K562 treated with DMSO at 1 percent for 24 hours (cell line): Measurements from ENCODE around the gene PRPF4. TPM values are rescaled to one million over a fixed set of nuclear protein-coding genes. Genes with fewer than 3 reads are reported as not detected.

Experiments used
- total RNA-seq: library from RNA; unstranded; fragments of 300-600 nt; gene quantifications from 2 replicates; pipeline ENCODE4 v1.2.3, GENCODE V29; 2022; ENCODE audit warnings: low read depth; ENCODE audit not compliant: insufficient read depth

Gene PRPF4
- total RNA-seq = 21.7 and 23.2 TPM in 2 replicates

GRCh38 chr9:113275157-113276131 lies at the start of gene PRPF4, which contains the start of gene CDC26:
Gene PRPF4 (plus strand): TSS chr9:113275658. CDS start chr9:113275744, 86 bp downstream.
Gene CDC26 (minus strand): TSS chr9:113275572. CDS start chr9:113272507, 3,065 bp downstream.

DNA sequence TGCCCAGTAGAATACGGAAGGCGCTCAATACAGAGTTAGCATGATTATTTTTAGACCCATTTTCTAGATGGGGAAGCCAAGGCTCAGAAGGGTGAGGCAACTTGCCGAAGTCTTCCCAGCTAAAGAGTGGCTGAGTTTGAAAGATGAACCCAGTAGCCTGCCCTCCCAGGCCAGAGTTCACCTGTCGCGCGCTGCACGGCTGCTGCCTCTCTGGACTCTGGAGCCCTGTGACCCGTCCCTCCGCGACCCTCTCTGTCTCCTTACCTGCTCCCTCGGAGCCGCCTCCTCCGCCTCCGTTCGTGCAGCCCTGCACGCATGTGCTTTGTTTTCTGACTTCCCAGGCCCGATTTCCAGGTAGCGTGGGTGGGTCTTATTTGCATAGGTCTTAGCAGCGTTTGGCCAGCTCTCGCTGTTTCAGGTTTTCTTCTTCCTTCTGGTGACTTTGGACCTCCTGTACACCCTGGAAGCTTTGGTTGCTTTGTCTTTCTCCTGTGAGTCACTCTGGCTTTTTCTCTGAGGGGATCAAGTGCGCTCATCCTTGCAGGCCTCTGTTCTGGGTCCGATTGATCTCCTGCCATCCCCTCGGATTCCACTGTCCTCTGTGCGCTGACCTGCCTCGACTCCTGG lies 27.4 kb downstream of the PRPF4 start, which contains the start of gene RNF183:
Gene RNF183 (minus strand): TSS at position 585 of the 627 bp plus-strand sequence. CDS start 5,192 bp downstream, outside the sequence.

GRCh38 chr9:113340011-113340699 lies 64.7 kb downstream of the PRPF4 start, which contains the start of gene WDR31:
Gene WDR31 (minus strand): TSS chr9:113340275. CDS start chr9:113332022, 8,253 bp downstream.

Other genes starting within 250 kb of the PRPF4 start
- 0.17 and 0.43 TPM in 2 replicates for gene ZFP37, start 218.9 kb upstream of the PRPF4 start, total RNA-seq
- 4.0 and 4.8 TPM in 2 replicates for gene SLC31A2, start 124.7 kb upstream of the PRPF4 start, total RNA-seq
- gene FKBP15, start 54.4 kb upstream of the PRPF4 start, total RNA-seq = 14.3 and 17.2 TPM in 2 replicates
- gene SLC31A1, start 54.1 kb upstream of the PRPF4 start, total RNA-seq = 33.4 and 34.5 TPM in 2 replicates
- 19.5 and 24.3 TPM in 2 replicates for gene CDC26, start 86 bp upstream of the PRPF4 start, total RNA-seq
- gene RNF183, start 27.7 kb downstream of the PRPF4 start, total RNA-seq = 0.25 and 0.78 TPM in 2 replicates
- 5.6 and 6.3 TPM in 2 replicates for gene WDR31, start 64.6 kb downstream of the PRPF4 start, total RNA-seq
- 1.9 and 2.3 TPM in 2 replicates for gene BSPRY, start 73.9 kb downstream of the PRPF4 start, total RNA-seq
- 51.6 and 52.3 TPM in 2 replicates for gene HDHD3, start 101.3 kb downstream of the PRPF4 start, total RNA-seq
- gene ALAD, start 125.6 kb downstream of the PRPF4 start, total RNA-seq = 57.2 and 62.6 TPM in 2 replicates
- 55.0 and 62.5 TPM in 2 replicates for gene POLE3, start 135.0 kb downstream of the PRPF4 start, total RNA-seq
- gene C9orf43, start 135.1 kb downstream of the PRPF4 start, total RNA-seq = 0.13 TPM in 1 of 2 replicates, not detected in the other
- gene RGS3, start 188.1 kb downstream of the PRPF4 start, total RNA-seq = 4.8 and 6.0 TPM in 2 replicates